SH-SY5Y (cell line): ENCODE data around the gene ACTR3.

Experiments used
- GATA2 ChIP-seq: IDR thresholded peaks from 2 replicates; pipeline ENCODE4 v1.6.1; 2011; ENCODE audit warnings: mild to moderate bottlenecking, low read depth, low read length
- GATA3 ChIP-seq: IDR thresholded peaks from 2 replicates; pipeline ENCODE4 v1.6.1; 2011; ENCODE audit warnings: low read depth, mild to moderate bottlenecking, low read length, moderate library complexity

DNA sequence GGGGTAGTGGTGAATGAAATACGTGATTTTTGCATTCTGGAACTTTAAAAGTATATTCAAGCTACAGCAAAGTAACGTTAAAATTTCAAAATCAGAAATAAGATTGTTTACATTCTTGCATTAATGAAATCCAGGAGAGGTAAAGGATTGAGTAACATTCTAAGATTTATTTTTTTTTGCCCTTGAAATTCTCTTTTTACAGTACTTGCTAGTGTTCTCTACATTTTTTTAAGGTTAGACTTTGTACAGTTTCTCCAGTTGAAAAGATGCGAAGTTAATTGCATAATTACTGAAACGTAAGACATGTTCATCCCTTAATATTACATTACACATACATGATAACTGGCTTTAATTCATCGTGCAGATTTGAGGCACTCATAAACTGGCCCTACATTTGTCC, 74.5 kb downstream of the ACTR3 start:
- TF ChIP-seq GATA2 (no peak), GATA3 (no peak)
